T47D (cell line): ENCODE measurements around the gene REEP3.

Experiments used
- DNase-seq, 2 experiments: peaks; one replicate each; pipeline versions ENCODE4 v3.0.0 to v3.0.0-alpha.2; 2011 to 2012; ENCODE audit warnings: low read depth in 1 of 2, low spot score in 1 of 2
- JUND ChIP-seq: IDR thresholded peaks from 2 replicates; pipeline ENCODE4 v1.6.1; 2012; ENCODE audit warnings: low read depth
- in situ Hi-C: cut with HindIII; loops from 2 replicates; pipeline ENCODE4 v1.10.0; 2016; ENCODE audit warnings: low sequenced_read_pairs, low pct_unique_long_range_greater_than_20kb

REEP3 gene

GRCh38 chr10:63518690-63519288, 2.4 kb upstream of the REEP3 start:
- TF ChIP-seq JUND = no peak
- DNase-seq = no peak
- in situ Hi-C loops = no loop called here

- in situ Hi-C loops = no loop called here
- no peak for TF ChIP-seq JUND
- peak; percentile 81 to 82 for DNase-seq
Measured at GRCh38 chr10:63521416-63522276, 445 bp downstream of the REEP3 start.

- TF ChIP-seq JUND = no peak
- in situ Hi-C loops = no loop called here
- DNase-seq = no peak
Measured at GRCh38 chr10:63522277-63522687, 1.1 kb downstream of the REEP3 start.

GRCh38 chr10:63522995-63523394, 1.8 kb downstream of the REEP3 start:
- TF ChIP-seq JUND = no peak
- in situ Hi-C loops = no loop called here
- DNase-seq = no peak

- no peak for DNase-seq
- no peak for TF ChIP-seq JUND
- in situ Hi-C loops = no loop called here
Measured at GRCh38 chr10:63525021-63525420, 3.8 kb downstream of the REEP3 start.

- no peak for DNase-seq
- no peak for TF ChIP-seq JUND
- in situ Hi-C loops = no loop called here
Measured at GRCh38 chr10:63527401-63527800, 6.2 kb downstream of the REEP3 start.

GRCh38 chr10:63528084-63528744, 7.0 kb downstream of the REEP3 start:
- no peak for DNase-seq
- in situ Hi-C loops = no loop called here
- TF ChIP-seq JUND = no peak

GRCh38 chr10:63530409-63530808, 9.2 kb downstream of the REEP3 start:
- DNase-seq = no peak
- in situ Hi-C loops = no loop called here
- no peak for TF ChIP-seq JUND

- in situ Hi-C loops = no loop called here
- no peak for DNase-seq
- no peak for TF ChIP-seq JUND
Measured at GRCh38 chr10:63534723-63535122, 13.5 kb downstream of the REEP3 start.

GRCh38 chr10:63536698-63537097, 15.5 kb downstream of the REEP3 start:
- in situ Hi-C loops = no loop called here

GRCh38 chr10:63537536-63537935, 16.3 kb downstream of the REEP3 start:
- no peak for DNase-seq
- in situ Hi-C loops = no loop called here
- TF ChIP-seq JUND = no peak

More at GRCh38 chr10:63536698-63537097, 15.5 kb downstream of the REEP3 start:
- TF ChIP-seq JUND = no peak
- no peak for DNase-seq

- in situ Hi-C loops = no loop called here
- TF ChIP-seq JUND = no peak
- no peak for DNase-seq
Measured at GRCh38 chr10:63539377-63539776, 18.2 kb downstream of the REEP3 start.

GRCh38 chr10:63539994-63540393, 18.8 kb downstream of the REEP3 start:
- in situ Hi-C loops = no loop called here
- TF ChIP-seq JUND = no peak
- no peak for DNase-seq
